BLaER1 treated with 17β-estradiol and CSF1 and Interleukin-3, amounts not matched to agents 10 nM and 100 nM (cell line): Measurements from ENCODE around the gene C1QTNF12.

Experiments used
- H3K27ac ChIP-seq, 11 experiments: shearing (Covaris generic); formaldehyde crosslinking; 2 replicates each; pipeline ENCODE4 v1.8.1; 2022
- H3K27me3 ChIP-seq, 11 experiments: shearing (Covaris generic); formaldehyde crosslinking; 2 replicates each; pipeline ENCODE4 v1.8.1; 2022
- H3K36me3 ChIP-seq, 11 experiments: shearing (Covaris generic); formaldehyde crosslinking; 2 replicates each; pipeline ENCODE4 v1.8.1; 2022
- H3K4me1 ChIP-seq, 10 experiments: shearing (Covaris generic); formaldehyde crosslinking; 2 replicates each; pipeline ENCODE4 v1.8.1; 2022
- H3K4me2 ChIP-seq, 11 experiments: shearing (Covaris generic); formaldehyde crosslinking; 2 replicates each; pipeline ENCODE4 v1.8.1; 2022
- H3K4me3 ChIP-seq, 10 experiments: shearing (Covaris generic); formaldehyde crosslinking; 2 replicates each; pipeline ENCODE4 v1.8.1; 2022
- H3K9ac ChIP-seq, 11 experiments: shearing (Covaris generic); formaldehyde crosslinking; 2 replicates each; pipeline ENCODE4 v1.8.1; 2022
- H3K9me3 ChIP-seq, 11 experiments: shearing (Covaris generic); formaldehyde crosslinking; replicated peaks in 1 of 11; 2 replicates each; pipeline ENCODE4 v1.8.1; 2022
- H4K20me1 ChIP-seq, 11 experiments: shearing (Covaris generic); formaldehyde crosslinking; 2 replicates each; pipeline ENCODE4 v1.8.1; 2022
- Cebpa-rat ChIP-seq, 11 experiments: shearing (Covaris generic); IDR thresholded peaks; 2 replicates each; pipeline ENCODE4 v1.8.1; 2022

The C1QTNF12 gene

DNA sequence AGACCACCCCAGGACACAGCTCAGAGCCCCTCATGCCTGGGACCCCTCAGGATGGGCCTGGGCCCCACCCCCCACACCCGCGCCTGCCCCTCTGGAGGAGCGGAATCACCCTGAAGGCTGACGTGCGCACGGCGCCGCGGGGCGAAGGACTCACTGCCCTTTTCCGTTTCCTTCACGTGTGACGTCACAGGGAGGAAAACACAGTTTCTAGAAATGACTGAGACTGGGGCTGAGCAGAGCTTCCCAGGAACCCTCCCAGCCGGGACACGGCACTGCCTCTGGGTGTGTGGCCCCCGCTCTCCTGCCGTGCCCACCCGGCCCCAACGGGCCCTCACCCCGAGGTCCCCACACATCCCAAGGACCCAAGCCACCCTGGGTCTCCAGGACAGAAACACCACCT, 27.2 kb downstream of the C1QTNF12 start:
- H3K27ac ChIP-seq = no peak overlapping the region
- no peak overlapping the region for H3K9ac ChIP-seq
- H3K4me3 ChIP-seq = no peak overlapping the region
- no peaks in the 10 kb centered on the region for H3K9me3 ChIP-seq
- H3K4me1 ChIP-seq = peaks cover 13 to 25% (median 18%) of the 10 kb centered on the region in 10 experiments
- H4K20me1 ChIP-seq = peaks cover 60 to 99% (median 96%) of the 10 kb centered on the region in 11 experiments; a peak in 21 of 22 replicates
- no peak overlapping the region for H3K4me2 ChIP-seq
- H3K27me3 ChIP-seq = peaks cover 0 to 1% (median 0%) of the 10 kb centered on the region in 11 experiments; a peak in 3 of 22 replicates
- peaks cover 77 to 91% (median 85%) of the 10 kb centered on the region in 11 experiments for H3K36me3 ChIP-seq
- no peak for TF ChIP-seq Cebpa-rat (IDR thresholded peaks at IDR 0.05)

GRCh38 chr1:1218524-1219200, 27.9 kb downstream of the C1QTNF12 start:
- Histone ChIP-seq H3K4me1 (peaks cover 20 to 32% (median 25%) of the 10 kb centered on the region in 10 experiments), H3K27me3 (peaks cover 0 to 8% (median 3%) of the 10 kb centered on the region in 11 experiments; a peak in 11 of 22 replicates)

GRCh38 chr1:1217621-1218523, 28.6 kb downstream of the C1QTNF12 start:
- H4K20me1 ChIP-seq = peaks cover 56 to 100% (median 99%) of the 10 kb centered on the region in 11 experiments; a peak in 21 of 22 replicates
- no peak overlapping the region for H3K4me2 ChIP-seq
- TF ChIP-seq Cebpa-rat (IDR thresholded peaks at IDR 0.05) = no peak
- peaks cover 28 to 40% (median 33%) of the 10 kb centered on the region in 10 experiments for H3K4me1 ChIP-seq
- no peak overlapping the region for H3K4me3 ChIP-seq
- H3K9me3 ChIP-seq = no peaks in the 10 kb centered on the region
- H3K9ac ChIP-seq = no peak overlapping the region
- peaks cover 65 to 77% (median 72%) of the 10 kb centered on the region in 11 experiments for H3K36me3 ChIP-seq
- no peak overlapping the region for H3K27ac ChIP-seq
- H3K27me3 ChIP-seq = peaks cover 7 to 16% (median 11%) of the 10 kb centered on the region in 11 experiments; a peak in 19 of 22 replicates

More at GRCh38 chr1:1218524-1219200, 27.9 kb downstream of the C1QTNF12 start:
- TF ChIP-seq Cebpa-rat (IDR thresholded peaks at IDR 0.05) = no peak
- Histone ChIP-seq H3K9me3 (no peaks in the 10 kb centered on the region), H3K9ac (no peak overlapping the region), H3K4me2 (no peak overlapping the region), H4K20me1 (peaks cover 56 to 99% (median 97%) of the 10 kb centered on the region in 11 experiments; a peak in 21 of 22 replicates), H3K36me3 (peaks cover 71 to 84% (median 79%) of the 10 kb centered on the region in 11 experiments), H3K27ac (no peak overlapping the region), H3K4me3 (no peak overlapping the region)

DNA sequence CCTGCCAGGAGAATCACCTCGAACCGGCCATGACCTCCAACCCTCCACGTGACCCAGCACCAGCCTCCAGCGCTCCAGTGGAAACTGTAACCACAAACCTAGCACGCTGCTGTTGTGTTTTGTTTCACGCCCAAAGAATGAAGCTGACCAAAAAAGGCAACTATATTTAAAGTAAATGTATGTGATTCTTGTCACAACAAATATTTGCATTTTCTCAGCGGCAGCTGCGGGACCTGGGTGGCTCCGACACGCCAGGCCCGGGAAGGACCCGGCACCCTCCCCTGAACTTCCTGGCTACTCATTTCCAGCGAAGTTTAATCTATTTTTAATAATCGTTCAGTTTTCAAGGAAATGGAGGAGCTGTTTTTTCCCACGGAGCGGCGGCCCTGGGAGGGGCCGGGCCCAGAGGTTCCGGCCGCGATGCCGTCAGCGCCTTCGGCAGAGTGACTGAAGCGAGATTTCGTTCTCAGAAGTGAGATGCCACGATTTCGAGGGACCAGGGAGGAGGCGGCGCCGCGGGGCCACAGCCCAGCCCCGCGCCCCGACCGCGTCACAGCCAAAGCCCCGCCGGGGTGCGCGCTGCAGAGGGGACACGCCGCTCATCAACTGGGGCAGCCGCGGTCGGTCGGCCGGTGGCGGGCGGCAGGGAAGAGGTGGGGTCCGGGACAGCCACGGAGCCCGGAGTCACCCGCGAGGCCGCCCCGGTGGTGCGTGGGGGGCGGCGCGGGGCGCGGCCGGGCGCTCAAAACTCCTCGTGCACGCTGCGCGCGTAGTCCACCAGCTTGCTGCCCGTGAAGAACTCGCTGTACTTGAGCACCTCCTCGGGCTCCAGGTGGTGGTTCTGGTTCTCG, 29.5 kb downstream of the C1QTNF12 start:
- Histone ChIP-seq H3K27ac (no peak overlapping the region), H3K4me1 (peaks cover 35 to 49% (median 41%) of the 10 kb centered on the region in 10 experiments), H3K4me2 (no peak overlapping the region; a peak in 1 of 22 replicates), H3K4me3 (no peak overlapping the region), H3K27me3 (peaks cover 11 to 23% (median 14%) of the 10 kb centered on the region in 11 experiments; a peak in 19 of 22 replicates), H3K9me3 (no peaks in the 10 kb centered on the region), H3K9ac (no peak overlapping the region), H4K20me1 (peaks cover 56 to 98% (median 95%) of the 10 kb centered on the region in 11 experiments; a peak in 21 of 22 replicates), H3K36me3 (peaks cover 58 to 68% (median 64%) of the 10 kb centered on the region in 11 experiments)
- no peak for TF ChIP-seq Cebpa-rat (IDR thresholded peaks at IDR 0.05)

DNA sequence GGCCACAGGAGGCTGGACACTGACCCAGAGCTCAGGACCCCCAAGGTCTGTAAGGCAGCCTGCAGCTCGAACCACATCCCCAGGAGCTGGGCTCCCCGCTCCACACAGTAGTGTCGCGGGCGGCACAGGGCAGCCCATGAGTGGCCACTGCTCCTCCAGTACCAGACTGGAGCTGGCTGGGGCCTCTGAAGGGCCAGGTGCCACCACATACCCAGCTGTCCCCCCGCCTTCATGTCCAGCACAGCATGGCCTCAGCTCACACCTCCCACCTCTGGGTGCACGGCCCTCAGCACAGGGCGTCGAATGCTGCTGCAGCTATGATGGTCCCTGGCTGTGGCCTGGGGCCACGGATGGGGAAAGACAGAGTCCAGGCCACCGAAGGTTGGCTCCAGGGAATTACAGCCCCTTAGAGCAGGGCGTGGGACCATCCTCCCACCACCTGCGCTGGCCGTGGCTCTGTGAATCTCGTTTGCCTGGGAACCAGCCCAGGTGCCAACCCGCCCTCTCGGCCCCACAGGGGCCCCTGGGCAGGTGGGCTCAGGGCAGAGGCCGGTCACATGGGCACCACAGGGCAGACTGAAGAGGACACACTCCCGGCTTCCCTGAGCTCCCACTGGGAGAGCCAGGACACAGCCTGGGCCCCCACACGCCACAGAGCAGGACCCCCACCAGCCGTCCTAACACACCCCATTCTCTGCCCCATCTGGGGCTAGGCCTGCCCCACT, 30.5 kb downstream of the C1QTNF12 start:
- TF ChIP-seq Cebpa-rat (IDR thresholded peaks at IDR 0.05) = no peak
- Histone ChIP-seq H3K4me2 (peak overlapping the region in 5 of 11 experiments; percentile 34 to 95 (median 87); a peak in 6 of 22 replicates), H4K20me1 (peaks cover 51 to 98% (median 93%) of the 10 kb centered on the region in 11 experiments; a peak in 21 of 22 replicates), H3K27me3 (peaks cover 11 to 27% (median 15%) of the 10 kb centered on the region in 11 experiments; a peak in 19 of 22 replicates), H3K27ac (no peak overlapping the region), H3K9me3 (no peaks in the 10 kb centered on the region), H3K9ac (no peak overlapping the region), H3K4me1 (peaks cover 44 to 58% (median 50%) of the 10 kb centered on the region in 10 experiments), H3K36me3 (peaks cover 49 to 59% (median 54%) of the 10 kb centered on the region in 11 experiments), H3K4me3 (no peak overlapping the region)

- H3K27me3 ChIP-seq = peaks cover 11 to 32% (median 17%) of the 10 kb centered on the region in 11 experiments; a peak in 19 of 22 replicates
- H3K4me1 ChIP-seq = peaks cover 53 to 67% (median 59%) of the 10 kb centered on the region in 10 experiments
- H3K4me3 ChIP-seq = no peak overlapping the region
- H3K4me2 ChIP-seq = peak overlapping the region; percentile 87 to 98 (median 93); a peak in 20 of 22 replicates
- no peaks in the 10 kb centered on the region for H3K9me3 ChIP-seq
- peaks cover 40 to 50% (median 45%) of the 10 kb centered on the region in 11 experiments for H3K36me3 ChIP-seq
- no peak for TF ChIP-seq Cebpa-rat (IDR thresholded peaks at IDR 0.05)
- H3K27ac ChIP-seq = no peak overlapping the region
- peaks cover 43 to 98% (median 91%) of the 10 kb centered on the region in 11 experiments; a peak in 21 of 22 replicates for H4K20me1 ChIP-seq
- peak overlapping the region in 1 of 11 experiments; percentile 7; a peak in 1 of 22 replicates for H3K9ac ChIP-seq
These were observed 31.3 kb downstream of the C1QTNF12 start for GRCh38 chr1:1215080-1215676.
